ENCODE measurements around the gene CD72.
"Not testable (repeated sequence)": the region's sequence is repeated elsewhere in the genome, so short reads cannot be mapped to it uniquely, and the experiment has no call there.

CD72 gene

DNA sequence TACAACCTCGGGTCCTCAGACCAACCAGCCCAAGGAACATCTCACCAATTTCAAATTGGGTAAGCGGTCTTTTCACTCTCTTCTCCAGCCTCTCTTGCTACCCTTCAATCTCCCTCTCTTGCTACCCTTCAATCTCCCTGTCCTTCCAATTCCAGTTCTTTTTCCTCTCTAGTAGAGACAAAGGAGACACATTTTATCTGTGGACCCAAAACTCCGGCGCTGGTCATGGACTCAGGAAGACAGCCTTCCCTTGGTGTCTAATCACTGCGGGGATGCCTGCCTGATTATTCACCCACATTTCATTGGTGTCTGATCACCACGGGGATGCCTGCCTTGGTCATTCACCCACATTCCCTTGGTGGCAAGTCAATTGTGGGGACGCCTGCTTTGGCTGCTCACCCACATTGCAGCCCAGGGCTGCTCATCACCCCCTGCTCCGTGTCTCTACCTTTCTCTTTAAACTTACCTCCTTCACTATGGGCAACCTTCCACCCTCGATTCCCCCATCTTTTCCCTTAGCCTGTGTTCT is 19.3 kb upstream of the CD72 start:
- H3K27ac ChIP-seq (ENCODE audit: insufficient read depth, low read length, poor library complexity, severe bottlenecking), result not testable (repeated sequence)

GRCh38 chr9:35636877-35637246 is 18.6 kb upstream of the CD72 start:
- not testable (repeated sequence) for H3K36me3 ChIP-seq (ENCODE audit: control insufficient read depth, insufficient read depth, low read length); H3K9me3 ChIP-seq (ENCODE audit: control insufficient read depth, low read length); H3K4me1 ChIP-seq (ENCODE audit: control insufficient read depth, insufficient read depth, low read length, poor library complexity, severe bottlenecking); H3K27me3 ChIP-seq (replicated peaks; ENCODE audit: control insufficient read depth, insufficient read depth, low read length, poor library complexity, severe bottlenecking); H3K27ac ChIP-seq (ENCODE audit: insufficient read depth, low read length, poor library complexity, severe bottlenecking); H3K4me3 ChIP-seq (ENCODE audit: insufficient read depth, low read depth, low read length, poor library complexity, severe bottlenecking); DNase-seq

More for the DNA sequence above, 19.3 kb upstream of the CD72 start:
- not testable (repeated sequence) for H3K36me3 ChIP-seq (ENCODE audit: control insufficient read depth, insufficient read depth, low read length); H3K4me3 ChIP-seq (ENCODE audit: insufficient read depth, low read depth, low read length, poor library complexity, severe bottlenecking); H3K9me3 ChIP-seq (ENCODE audit: control insufficient read depth, low read length); H3K4me1 ChIP-seq (ENCODE audit: control insufficient read depth, insufficient read depth, low read length, poor library complexity, severe bottlenecking); DNase-seq; H3K27me3 ChIP-seq (replicated peaks; ENCODE audit: control insufficient read depth, insufficient read depth, low read length, poor library complexity, severe bottlenecking)

- Histone ChIP-seq H3K36me3 (ENCODE audit: control insufficient read depth, insufficient read depth, low read length) (no peaks in the 10 kb centered on the region), H3K4me3 (ENCODE audit: insufficient read depth, low read depth, low read length, poor library complexity, severe bottlenecking) (no peak overlapping the region), H3K27me3 (replicated peaks; ENCODE audit: control insufficient read depth, insufficient read depth, low read length, poor library complexity, severe bottlenecking) (no peaks in the 10 kb centered on the region), H3K4me1 (ENCODE audit: control insufficient read depth, insufficient read depth, low read length, poor library complexity, severe bottlenecking) (peaks cover 9% of the 10 kb centered on the region), H3K9me3 (ENCODE audit: control insufficient read depth, low read length) (no peaks in the 10 kb centered on the region), H3K27ac (ENCODE audit: insufficient read depth, low read length, poor library complexity, severe bottlenecking) (no peak overlapping the region)
- no peak for DNase-seq
Measured at GRCh38 chr9:35636135-35636876, 18.1 kb upstream of the CD72 start.

- Histone ChIP-seq H3K27me3 (replicated peaks; ENCODE audit: control insufficient read depth, insufficient read depth, low read length, poor library complexity, severe bottlenecking) (no peaks in the 10 kb centered on the region), H3K4me1 (ENCODE audit: control insufficient read depth, insufficient read depth, low read length, poor library complexity, severe bottlenecking) (peaks cover 9% of the 10 kb centered on the region), H3K27ac (ENCODE audit: insufficient read depth, low read length, poor library complexity, severe bottlenecking) (no peak overlapping the region), H3K36me3 (ENCODE audit: control insufficient read depth, insufficient read depth, low read length) (no peaks in the 10 kb centered on the region), H3K4me3 (ENCODE audit: insufficient read depth, low read depth, low read length, poor library complexity, severe bottlenecking) (no peak overlapping the region), H3K9me3 (ENCODE audit: control insufficient read depth, low read length) (no peaks in the 10 kb centered on the region)
- no peak for DNase-seq
Measured at GRCh38 chr9:35635730-35636129, 17.5 kb upstream of the CD72 start.

DNA sequence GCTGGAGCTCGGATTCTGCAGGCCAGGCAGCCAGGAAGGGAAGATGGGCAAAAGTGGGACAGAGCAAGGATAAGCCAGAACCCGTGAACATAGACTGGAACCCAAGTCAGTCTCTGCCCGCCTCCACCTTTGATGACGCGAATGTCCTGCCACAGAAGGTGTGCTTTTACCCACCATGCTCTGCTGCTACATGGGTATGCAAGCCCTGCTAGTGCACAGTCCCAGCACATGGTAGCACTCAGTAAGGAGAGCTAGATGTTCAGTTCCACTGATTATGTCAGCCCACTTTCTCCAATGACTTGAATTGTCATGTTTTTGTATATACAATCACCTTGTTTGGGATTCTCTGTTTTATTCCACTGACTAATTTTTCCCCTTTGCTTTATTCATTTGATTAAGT is 11.4 kb upstream of the CD72 start:
- no peak for DNase-seq
- H3K36me3 ChIP-seq (ENCODE audit: control insufficient read depth, insufficient read depth, low read length), result no peaks in the 10 kb centered on the region
- H3K4me3 ChIP-seq (ENCODE audit: insufficient read depth, low read depth, low read length, poor library complexity, severe bottlenecking), result no peak overlapping the region

DNA sequence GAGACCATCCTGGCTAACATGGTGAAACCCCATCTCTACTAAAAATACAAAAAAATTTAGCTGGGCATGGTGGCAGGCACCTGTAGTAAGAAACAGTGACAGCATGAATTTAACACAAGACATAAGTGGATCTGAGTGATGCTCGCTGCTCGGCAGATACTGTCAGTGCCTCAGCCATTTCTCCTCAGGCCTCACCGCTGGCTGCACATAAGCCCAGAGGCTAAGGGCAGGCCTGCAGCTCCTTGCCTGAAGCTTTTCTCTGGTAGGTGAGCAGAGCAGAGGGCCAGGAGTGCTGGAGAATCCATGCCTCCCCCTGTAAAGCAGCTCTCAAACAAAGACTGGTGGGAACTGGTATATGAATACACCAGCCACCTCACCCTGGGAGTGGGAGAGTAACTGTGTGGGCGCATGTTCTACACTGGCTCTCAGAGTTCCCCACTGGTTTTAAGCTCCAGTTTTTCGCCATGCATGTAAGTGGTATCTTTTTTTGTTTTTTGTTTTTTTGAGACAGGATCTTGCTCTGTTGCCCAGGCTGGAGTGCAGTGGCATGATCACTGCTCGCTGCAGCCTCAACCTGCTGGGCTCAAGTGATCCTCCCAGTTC is 10.3 kb upstream of the CD72 start:
- H3K9me3 ChIP-seq (ENCODE audit: control insufficient read depth, low read length), result no peaks in the 10 kb centered on the region
- H3K4me1 ChIP-seq (ENCODE audit: control insufficient read depth, insufficient read depth, low read length, poor library complexity, severe bottlenecking), result no peaks in the 10 kb centered on the region
- no peaks in the 10 kb centered on the region for H3K36me3 ChIP-seq (ENCODE audit: control insufficient read depth, insufficient read depth, low read length)
- H3K27ac ChIP-seq (ENCODE audit: insufficient read depth, low read length, poor library complexity, severe bottlenecking), result no peak overlapping the region
- H3K27me3 ChIP-seq (replicated peaks; ENCODE audit: control insufficient read depth, insufficient read depth, low read length, poor library complexity, severe bottlenecking), result no peaks in the 10 kb centered on the region
- H3K4me3 ChIP-seq (ENCODE audit: insufficient read depth, low read depth, low read length, poor library complexity, severe bottlenecking), result no peak overlapping the region
- DNase-seq, result no peak

More for the DNA sequence above, 11.4 kb upstream of the CD72 start:
- no peaks in the 10 kb centered on the region for H3K27me3 ChIP-seq (replicated peaks; ENCODE audit: control insufficient read depth, insufficient read depth, low read length, poor library complexity, severe bottlenecking)
- no peaks in the 10 kb centered on the region for H3K4me1 ChIP-seq (ENCODE audit: control insufficient read depth, insufficient read depth, low read length, poor library complexity, severe bottlenecking)
- H3K27ac ChIP-seq (ENCODE audit: insufficient read depth, low read length, poor library complexity, severe bottlenecking), result no peak overlapping the region
- H3K9me3 ChIP-seq (ENCODE audit: control insufficient read depth, low read length), result no peaks in the 10 kb centered on the region

DNA sequence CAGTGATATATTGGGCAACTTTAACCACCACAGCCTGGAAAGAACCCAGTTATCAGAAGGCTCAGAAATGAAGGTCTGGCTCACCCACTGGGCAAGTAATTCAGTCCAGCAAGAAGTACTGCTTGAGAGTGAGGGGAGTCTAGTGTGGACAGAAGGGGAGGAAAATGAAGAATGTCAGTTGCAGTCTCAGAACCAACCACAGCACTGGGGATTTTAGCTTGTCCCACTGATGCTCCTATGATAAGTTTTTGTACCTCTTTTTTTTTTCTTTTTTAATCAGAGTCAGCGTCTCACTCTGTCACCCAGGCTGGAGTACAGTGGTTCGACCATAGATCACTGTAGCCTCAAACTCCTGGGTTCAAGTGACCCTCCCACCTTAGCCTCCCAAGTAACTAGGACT is 9.4 kb upstream of the CD72 start:
- DNase-seq, result no peak
- Histone ChIP-seq H3K27me3 (replicated peaks; ENCODE audit: control insufficient read depth, insufficient read depth, low read length, poor library complexity, severe bottlenecking) (no peaks in the 10 kb centered on the region), H3K27ac (ENCODE audit: insufficient read depth, low read length, poor library complexity, severe bottlenecking) (no peak overlapping the region), H3K4me3 (ENCODE audit: insufficient read depth, low read depth, low read length, poor library complexity, severe bottlenecking) (no peak overlapping the region), H3K4me1 (ENCODE audit: control insufficient read depth, insufficient read depth, low read length, poor library complexity, severe bottlenecking) (no peaks in the 10 kb centered on the region), H3K9me3 (ENCODE audit: control insufficient read depth, low read length) (no peaks in the 10 kb centered on the region), H3K36me3 (ENCODE audit: control insufficient read depth, insufficient read depth, low read length) (no peaks in the 10 kb centered on the region)

GRCh38 chr9:35619800-35620158 is 1.6 kb upstream of the CD72 start:
- H3K4me1 ChIP-seq (ENCODE audit: control insufficient read depth, insufficient read depth, low read length, poor library complexity, severe bottlenecking), result peaks cover 26% of the 10 kb centered on the region

DNA sequence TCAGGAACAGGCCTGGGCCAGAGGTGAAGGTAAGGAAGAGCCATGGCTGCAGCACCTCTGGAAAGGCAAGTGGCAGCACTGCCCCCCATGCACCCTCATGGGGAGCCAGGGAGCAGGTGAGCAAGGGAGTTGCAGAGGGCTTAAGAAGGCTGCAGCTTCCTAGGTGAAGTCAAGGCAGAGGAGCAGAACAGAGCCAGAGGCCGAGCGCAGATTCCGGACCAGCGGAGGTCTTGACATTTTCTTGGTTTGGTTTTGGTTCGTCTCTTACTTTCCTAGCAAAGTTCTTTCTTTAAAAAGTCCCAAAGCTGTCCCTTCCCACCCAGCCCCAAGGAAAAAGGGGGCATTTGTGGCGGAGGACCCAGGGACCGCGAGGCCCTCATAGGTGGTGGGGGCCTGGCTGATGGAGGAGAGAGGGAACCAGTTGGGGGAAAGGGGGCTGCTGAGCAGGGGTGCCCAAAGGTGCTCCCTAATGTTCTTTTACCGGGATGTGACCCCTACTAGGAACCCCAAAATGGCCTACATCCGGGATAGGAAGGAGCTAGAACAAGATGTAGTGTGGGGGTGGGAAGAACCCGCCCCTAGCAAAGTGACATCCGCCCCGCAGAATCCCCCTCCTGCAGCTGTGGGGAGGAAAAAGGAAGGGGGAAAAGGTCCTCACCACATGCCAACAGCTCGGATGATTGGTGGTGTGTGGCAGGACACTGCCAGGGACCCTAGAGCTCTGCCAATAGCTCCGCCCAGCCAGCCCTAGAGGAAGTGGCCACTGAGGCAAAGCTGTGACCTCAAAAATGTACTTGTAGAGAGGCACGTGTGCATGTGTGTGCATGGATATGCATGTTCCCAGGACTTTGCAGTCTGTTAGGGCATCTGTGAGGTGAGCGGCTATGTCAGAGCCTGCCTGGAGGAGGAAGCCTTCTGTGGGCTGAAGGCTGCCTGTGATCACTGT is 914 bp upstream of the CD72 start:
- Histone ChIP-seq H3K27ac (ENCODE audit: insufficient read depth, low read length, poor library complexity, severe bottlenecking) (peak overlapping the region; percentile 18), H3K36me3 (ENCODE audit: control insufficient read depth, insufficient read depth, low read length) (no peaks in the 10 kb centered on the region), H3K9me3 (ENCODE audit: control insufficient read depth, low read length) (no peaks in the 10 kb centered on the region), H3K4me1 (ENCODE audit: control insufficient read depth, insufficient read depth, low read length, poor library complexity, severe bottlenecking) (peaks cover 26% of the 10 kb centered on the region), H3K27me3 (replicated peaks; ENCODE audit: control insufficient read depth, insufficient read depth, low read length, poor library complexity, severe bottlenecking) (no peaks in the 10 kb centered on the region), H3K4me3 (ENCODE audit: insufficient read depth, low read depth, low read length, poor library complexity, severe bottlenecking) (no peak overlapping the region)
- DNase-seq, result peak in 2 of 3 donors; percentile 9 to 34

More at GRCh38 chr9:35619800-35620158, 1.6 kb upstream of the CD72 start:
- Histone ChIP-seq H3K4me3 (ENCODE audit: insufficient read depth, low read depth, low read length, poor library complexity, severe bottlenecking) (no peak overlapping the region), H3K27ac (ENCODE audit: insufficient read depth, low read length, poor library complexity, severe bottlenecking) (peak overlapping the region; percentile 18), H3K9me3 (ENCODE audit: control insufficient read depth, low read length) (no peaks in the 10 kb centered on the region), H3K36me3 (ENCODE audit: control insufficient read depth, insufficient read depth, low read length) (no peaks in the 10 kb centered on the region), H3K27me3 (replicated peaks; ENCODE audit: control insufficient read depth, insufficient read depth, low read length, poor library complexity, severe bottlenecking) (no peaks in the 10 kb centered on the region)
- no peak for DNase-seq

Measured in effector memory CD4-positive, alpha-beta T cell (primary cell).